ENCODE results near the gene PCSK1.

Gene PCSK1

GRCh38 chr5:96427824-96428223 lies 5.2 kb downstream of the PCSK1 start:
- TF ChIP-seq, protein P1, sequence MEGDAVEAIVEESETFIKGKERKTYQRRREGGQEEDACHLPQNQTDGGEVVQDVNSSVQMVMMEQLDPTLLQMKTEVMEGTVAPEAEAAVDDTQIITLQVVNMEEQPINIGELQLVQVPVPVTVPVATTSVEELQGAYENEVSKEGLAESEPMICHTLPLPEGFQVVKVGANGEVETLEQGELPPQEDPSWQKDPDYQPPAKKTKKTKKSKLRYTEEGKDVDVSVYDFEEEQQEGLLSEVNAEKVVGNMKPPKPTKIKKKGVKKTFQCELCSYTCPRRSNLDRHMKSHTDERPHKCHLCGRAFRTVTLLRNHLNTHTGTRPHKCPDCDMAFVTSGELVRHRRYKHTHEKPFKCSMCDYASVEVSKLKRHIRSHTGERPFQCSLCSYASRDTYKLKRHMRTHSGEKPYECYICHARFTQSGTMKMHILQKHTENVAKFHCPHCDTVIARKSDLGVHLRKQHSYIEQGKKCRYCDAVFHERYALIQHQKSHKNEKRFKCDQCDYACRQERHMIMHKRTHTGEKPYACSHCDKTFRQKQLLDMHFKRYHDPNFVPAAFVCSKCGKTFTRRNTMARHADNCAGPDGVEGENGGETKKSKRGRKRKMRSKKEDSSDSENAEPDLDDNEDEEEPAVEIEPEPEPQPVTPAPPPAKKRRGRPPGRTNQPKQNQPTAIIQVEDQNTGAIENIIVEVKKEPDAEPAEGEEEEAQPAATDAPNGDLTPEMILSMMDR (IDR thresholded peaks at IDR 0.05; ENCODE audit: borderline replicate concordance, insufficient read depth, low read depth, low read length): no peak

DNA sequence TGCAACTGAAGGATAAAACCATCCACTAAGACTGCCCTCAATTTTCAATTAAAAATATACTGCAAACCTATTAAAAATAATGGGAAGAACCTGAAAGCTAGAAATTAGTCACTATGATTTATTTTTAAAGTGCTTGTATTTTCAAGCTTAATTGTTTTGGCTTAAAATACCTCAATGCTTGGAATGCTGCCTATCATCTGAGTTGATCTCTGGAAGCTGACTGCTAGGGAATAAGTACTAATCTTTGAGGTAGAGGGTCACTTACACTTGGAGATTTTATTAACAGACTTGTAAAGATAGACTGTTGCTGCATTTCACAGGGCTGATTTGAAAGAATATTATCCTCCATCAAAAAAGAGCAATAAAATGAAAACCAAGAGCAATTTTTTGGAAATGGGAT lies 6.2 kb downstream of the PCSK1 start:
- TF ChIP-seq, protein P1 (IDR thresholded peaks at IDR 0.05; ENCODE audit: borderline replicate concordance, insufficient read depth, low read depth, low read length): no peak
- no peak overlapping the region for H3K4me3 ChIP-seq (ENCODE audit: low read depth, low read length)

More at GRCh38 chr5:96427824-96428223, 5.2 kb downstream of the PCSK1 start:
- no peak overlapping the region for H3K4me3 ChIP-seq (ENCODE audit: low read depth, low read length)

- no peak overlapping the region for H3K4me3 ChIP-seq (ENCODE audit: low read depth, low read length)
- TF ChIP-seq, protein P1 (IDR thresholded peaks at IDR 0.05; ENCODE audit: borderline replicate concordance, insufficient read depth, low read depth, low read length): no peak
Measured at GRCh38 chr5:96425443-96425842, 7.6 kb downstream of the PCSK1 start.

GRCh38 chr5:96415897-96416296 lies 17.2 kb downstream of the PCSK1 start:
- TF ChIP-seq, protein P1 (IDR thresholded peaks at IDR 0.05; ENCODE audit: borderline replicate concordance, insufficient read depth, low read depth, low read length): no peak
- H3K4me3 ChIP-seq (ENCODE audit: low read depth, low read length): no peak overlapping the region

DNA sequence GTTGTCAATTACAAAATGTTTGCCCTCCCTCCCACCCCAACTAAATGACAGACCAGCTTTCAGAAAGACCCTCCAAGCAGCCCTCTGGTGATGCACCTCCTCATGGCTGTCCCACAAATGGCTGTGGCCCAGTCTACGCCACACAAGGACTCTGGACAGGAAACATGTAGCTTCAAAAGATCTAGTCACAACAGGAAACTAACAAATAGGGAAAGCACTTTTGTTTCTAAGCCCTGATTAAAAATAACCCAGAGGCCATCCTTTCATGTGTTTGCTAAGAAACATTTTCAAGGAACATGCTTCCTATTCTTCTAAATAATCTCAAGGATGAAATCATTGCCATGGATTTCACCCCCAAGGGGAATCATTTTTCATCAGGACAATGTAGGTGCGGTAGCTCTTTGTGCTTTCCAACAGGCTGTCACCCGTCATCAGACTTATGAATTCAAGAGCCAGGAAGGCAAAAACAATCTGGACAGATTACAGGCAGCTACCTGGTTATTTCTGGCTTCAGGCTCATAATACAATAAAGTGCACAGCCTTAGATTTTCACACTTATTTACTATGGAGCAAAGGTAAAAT lies 20.1 kb downstream of the PCSK1 start:
- no peak overlapping the region for H3K4me3 ChIP-seq (ENCODE audit: low read depth, low read length)
- TF ChIP-seq, protein P1 (IDR thresholded peaks at IDR 0.05; ENCODE audit: borderline replicate concordance, insufficient read depth, low read depth, low read length): no peak

- no peak overlapping the region for H3K4me3 ChIP-seq (ENCODE audit: low read depth, low read length)
- TF ChIP-seq, protein P1 (IDR thresholded peaks at IDR 0.05; ENCODE audit: borderline replicate concordance, insufficient read depth, low read depth, low read length): no peak
Measured at GRCh38 chr5:96410013-96410412, 23.0 kb downstream of the PCSK1 start.

DNA sequence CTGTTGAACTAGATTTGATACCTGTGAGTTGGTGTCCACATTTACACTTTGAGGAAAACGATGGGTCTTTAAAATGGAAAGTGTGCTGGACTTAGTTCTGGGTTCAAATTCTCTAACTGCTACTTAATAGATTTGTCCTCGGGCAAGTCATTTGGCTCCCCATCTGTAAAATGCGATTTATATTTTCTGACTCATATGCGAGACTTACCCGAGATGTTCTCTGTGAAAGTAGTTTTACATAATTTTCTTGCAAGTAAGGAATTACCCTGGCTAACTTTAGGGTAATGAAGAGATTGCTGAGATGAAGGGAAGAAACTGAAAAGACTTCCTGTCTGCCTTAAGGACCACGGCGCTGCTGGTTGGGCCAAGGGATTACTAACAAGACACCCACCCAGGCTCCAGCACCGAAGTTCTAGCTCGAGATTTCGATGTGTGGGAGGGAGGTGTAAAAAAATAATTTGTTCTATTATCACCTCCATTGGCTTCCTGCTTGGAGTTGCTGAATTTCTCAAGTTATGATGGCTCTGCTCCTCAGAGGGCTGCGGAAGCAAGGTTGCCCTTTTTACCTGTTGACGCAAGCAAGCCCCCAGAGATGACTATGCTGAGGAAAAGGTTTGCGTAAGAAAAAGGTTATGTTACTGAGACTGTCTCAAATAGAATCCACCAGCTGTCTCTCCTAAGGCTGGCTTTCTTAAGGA lies 24.1 kb downstream of the PCSK1 start:
- TF ChIP-seq, protein P1 (IDR thresholded peaks at IDR 0.05; ENCODE audit: borderline replicate concordance, insufficient read depth, low read depth, low read length): no peak
- no peak overlapping the region for H3K4me3 ChIP-seq (ENCODE audit: low read depth, low read length)

All from GM12875 (cell line).